Measurements from ENCODE around the gene ABAT.

DNA sequence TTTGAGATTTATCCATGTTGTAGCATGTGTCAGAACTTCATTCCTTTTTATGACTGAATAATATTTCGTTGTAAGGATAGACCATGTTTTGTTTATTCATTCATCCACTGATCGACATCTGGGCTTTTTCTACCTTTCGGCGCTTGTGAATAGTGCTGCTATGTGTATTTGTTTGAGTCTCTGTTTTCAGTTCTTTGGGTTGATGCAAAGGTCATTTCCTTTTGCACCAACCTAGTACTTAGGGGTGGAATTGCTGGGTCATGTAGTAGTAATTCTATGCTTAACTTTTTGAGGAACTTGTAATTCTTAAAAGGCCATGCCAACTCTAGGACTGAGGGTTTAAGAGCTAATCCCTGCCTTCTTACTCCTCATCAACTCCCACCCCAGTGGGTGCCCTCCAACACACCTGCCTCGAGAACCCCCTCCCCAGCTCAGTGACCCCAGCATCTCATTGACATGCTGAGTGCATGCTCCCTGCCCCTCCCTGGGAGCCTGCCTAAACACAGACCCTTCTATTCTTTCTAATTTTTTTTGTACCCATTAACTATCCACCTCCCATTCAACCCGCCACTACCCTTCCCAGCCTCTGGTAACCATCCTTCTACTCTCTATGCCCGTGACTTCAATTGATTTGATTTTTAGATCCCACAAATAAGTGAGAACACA lies 51.2 kb downstream of the ABAT start:
- TF ChIP-seq POLR2AphosphoS5 (IDR thresholded peaks at IDR 0.05) (no peak), EP300 (IDR thresholded peaks at IDR 0.05) (no peak)
- TF ChIP-seq, protein P1, sequence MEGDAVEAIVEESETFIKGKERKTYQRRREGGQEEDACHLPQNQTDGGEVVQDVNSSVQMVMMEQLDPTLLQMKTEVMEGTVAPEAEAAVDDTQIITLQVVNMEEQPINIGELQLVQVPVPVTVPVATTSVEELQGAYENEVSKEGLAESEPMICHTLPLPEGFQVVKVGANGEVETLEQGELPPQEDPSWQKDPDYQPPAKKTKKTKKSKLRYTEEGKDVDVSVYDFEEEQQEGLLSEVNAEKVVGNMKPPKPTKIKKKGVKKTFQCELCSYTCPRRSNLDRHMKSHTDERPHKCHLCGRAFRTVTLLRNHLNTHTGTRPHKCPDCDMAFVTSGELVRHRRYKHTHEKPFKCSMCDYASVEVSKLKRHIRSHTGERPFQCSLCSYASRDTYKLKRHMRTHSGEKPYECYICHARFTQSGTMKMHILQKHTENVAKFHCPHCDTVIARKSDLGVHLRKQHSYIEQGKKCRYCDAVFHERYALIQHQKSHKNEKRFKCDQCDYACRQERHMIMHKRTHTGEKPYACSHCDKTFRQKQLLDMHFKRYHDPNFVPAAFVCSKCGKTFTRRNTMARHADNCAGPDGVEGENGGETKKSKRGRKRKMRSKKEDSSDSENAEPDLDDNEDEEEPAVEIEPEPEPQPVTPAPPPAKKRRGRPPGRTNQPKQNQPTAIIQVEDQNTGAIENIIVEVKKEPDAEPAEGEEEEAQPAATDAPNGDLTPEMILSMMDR (IDR thresholded peaks at IDR 0.05) = no peak
